ENCODE measurements around the gene DUOX2. TPM values are rescaled to one million over a fixed set of nuclear protein-coding genes. Genes with fewer than 3 reads are reported as not detected.

Gene DUOX2
- total and polyA plus RNA-seq, 2 donors (not counting 1 experiment from before 2014, with no cell fraction given), result 0.32 TPM; not detected in 1

DNA sequence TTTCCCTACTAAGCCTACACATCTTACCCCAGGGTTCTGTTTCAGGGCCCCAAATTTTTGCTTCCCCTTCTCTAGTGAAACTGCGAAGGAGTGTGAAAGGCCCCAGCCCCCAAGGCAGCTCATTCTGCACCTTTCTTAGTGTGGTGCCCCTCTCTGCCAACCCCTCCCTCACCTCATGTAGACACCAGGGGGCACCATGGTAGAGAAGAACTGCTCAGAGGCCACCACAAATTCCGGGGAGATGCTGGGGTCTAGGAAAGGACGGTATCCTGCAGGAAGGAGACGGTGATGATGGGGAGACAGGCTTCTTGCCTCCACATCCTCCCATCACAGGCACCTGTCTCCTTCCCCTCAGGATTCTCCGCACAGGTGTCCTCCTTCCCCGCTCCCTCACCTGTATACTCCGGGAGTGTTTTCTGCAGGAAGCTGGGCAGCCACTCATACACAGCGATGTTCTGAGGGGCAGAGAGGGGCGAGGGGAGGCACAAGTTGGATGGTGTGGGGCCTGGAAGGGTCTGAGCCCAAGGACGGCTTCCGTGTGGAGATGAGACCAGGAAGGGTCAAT, 3.6 kb downstream of the DUOX2 start:
- WGBS (ENCODE audit: insufficient coverage), result 7% methylated on average over 2 of the region's 11 CpGs
- POLR2A ChIA-PET, result no interaction called here
- H3K4me3 Mint-ChIP-seq, result no peak overlapping the region

More for the DNA sequence above, 3.6 kb downstream of the DUOX2 start:
- Mint-ChIP-seq H3K27ac (no peak overlapping the region), H3K27me3 (peaks cover 67% of the 10 kb centered on the region), H3K4me1 (peaks cover 36% of the 10 kb centered on the region), H3K9me3 (ENCODE audit: insufficient read depth) (no peaks in the 10 kb centered on the region)
- Histone ChIP-seq H3K4me2 (replicated peaks; ENCODE audit: low read depth, low read length, poor library complexity, severe bottlenecking) (no peak overlapping the region), H3K27me3 (replicated peaks in 1 of 4; ENCODE audit: control extremely low read depth in 1 of 4, control insufficient read depth in 3 of 4, insufficient read depth in 4 of 4, low read length in 3 of 4) (peaks cover 0 to 61% (median 41%) of the 10 kb centered on the region in 4 experiments), H3K4me1 (ENCODE audit: control insufficient read depth in 2 of 2, insufficient read depth in 2 of 2, low read length in 2 of 2) (peaks cover 33 to 38% of the 10 kb centered on the region in 2 donors), H3K27ac (ENCODE audit: low read length in 2 of 2) (no peak overlapping the region), H3K4me3 (ENCODE audit: control extremely low read depth in 1 of 5, extremely low read depth in 1 of 5, insufficient read depth in 1 of 5, low read depth in 2 of 5, low read length in 4 of 5) (no peak overlapping the region), H4K20me1 (ENCODE audit: control insufficient read depth, insufficient read depth, low read length, poor library complexity, severe bottlenecking) (no peaks in the 10 kb centered on the region), H3K9ac (ENCODE audit: low read length) (no peak overlapping the region), H2AFZ (ENCODE audit: insufficient read depth, low read depth, low read length, poor library complexity, severe bottlenecking) (no peak overlapping the region), H3K9me3 (ENCODE audit: control extremely low read depth in 1 of 3, control insufficient read depth in 2 of 3, insufficient read depth in 1 of 3, low read length in 2 of 3) (peaks cover 0 to 31% (median 0%) of the 10 kb centered on the region in 3 donors), H3K36me3 (replicated peaks in 1 of 2; ENCODE audit: control extremely low read depth in 1 of 2, control insufficient read depth in 1 of 2, extremely low read depth in 1 of 2, insufficient read depth in 2 of 2, low read length in 1 of 2) (no peaks in the 10 kb centered on the region), H3K79me2 (ENCODE audit: control insufficient read depth, insufficient read depth, low read length) (no peaks in the 10 kb centered on the region)
- TF ChIP-seq CTCF (IDR thresholded peaks at IDR 0.05) (no peak), EZH2 (IDR thresholded peaks at IDR 0.05; ENCODE audit: borderline replicate concordance, insufficient read depth, low read depth, low read length, poor library complexity, severe bottlenecking) (no peak)
- DNase-seq (no peak), ATAC-seq (ENCODE audit: low read depth) (no peak)
- intact Hi-C loops (cut with micrococcal nuclease), result loop anchor here (10.0 kb wide), 1 partner anchor 84 kb away; no protein-coding TSS in a partner anchor
- CTCF ChIA-PET, result interaction anchor here (2.9 kb wide), 1 partner anchor 8 kb away, joined by 16 read pairs; no protein-coding TSS in a partner anchor

Data from B cell (primary cell).